Measurements from ENCODE around the gene AXDND1.

GRCh38 chr1:179353546-179353945 lies 12.2 kb upstream of the AXDND1 start:
- no peak for TF ChIP-seq EZH2phosphoT487 (IDR thresholded peaks at IDR 0.05; ENCODE audit: insufficient read depth, low read depth)
- no peak for TF ChIP-seq EZH2 (IDR thresholded peaks at IDR 0.05; ENCODE audit: insufficient read depth, poor library complexity, severe bottlenecking)

Data from GM23248 (cell line).